ENCODE data around the gene AKT1S1. TPM values are rescaled to one million over a fixed set of nuclear protein-coding genes. Genes with fewer than 3 reads are reported as not detected.

The AKT1S1 gene
- total RNA-seq, 4 donors from 2014 or later, result 23.8 to 56.8 (median 43.4) TPM

- H3K4me3 ChIP-seq, result no peak overlapping the region
- no peak for ATAC-seq
- DNase-seq, result no peak
- peaks cover 21 to 25% of the 10 kb centered on the region in 2 donors for H3K4me1 ChIP-seq
- in situ Hi-C loops (cut with MboI; ENCODE audit: low sequenced_read_pairs in 4 of 4) (no loop called here), intact Hi-C loops (cut with DNase I; ENCODE audit: low total_unique reads) (no loop called here)
- no peaks in the 10 kb centered on the region for H3K27me3 ChIP-seq
- H3K36me3 ChIP-seq, result peaks cover 0 to 70% of the 10 kb centered on the region in 2 donors
- TF ChIP-seq, protein P1, sequence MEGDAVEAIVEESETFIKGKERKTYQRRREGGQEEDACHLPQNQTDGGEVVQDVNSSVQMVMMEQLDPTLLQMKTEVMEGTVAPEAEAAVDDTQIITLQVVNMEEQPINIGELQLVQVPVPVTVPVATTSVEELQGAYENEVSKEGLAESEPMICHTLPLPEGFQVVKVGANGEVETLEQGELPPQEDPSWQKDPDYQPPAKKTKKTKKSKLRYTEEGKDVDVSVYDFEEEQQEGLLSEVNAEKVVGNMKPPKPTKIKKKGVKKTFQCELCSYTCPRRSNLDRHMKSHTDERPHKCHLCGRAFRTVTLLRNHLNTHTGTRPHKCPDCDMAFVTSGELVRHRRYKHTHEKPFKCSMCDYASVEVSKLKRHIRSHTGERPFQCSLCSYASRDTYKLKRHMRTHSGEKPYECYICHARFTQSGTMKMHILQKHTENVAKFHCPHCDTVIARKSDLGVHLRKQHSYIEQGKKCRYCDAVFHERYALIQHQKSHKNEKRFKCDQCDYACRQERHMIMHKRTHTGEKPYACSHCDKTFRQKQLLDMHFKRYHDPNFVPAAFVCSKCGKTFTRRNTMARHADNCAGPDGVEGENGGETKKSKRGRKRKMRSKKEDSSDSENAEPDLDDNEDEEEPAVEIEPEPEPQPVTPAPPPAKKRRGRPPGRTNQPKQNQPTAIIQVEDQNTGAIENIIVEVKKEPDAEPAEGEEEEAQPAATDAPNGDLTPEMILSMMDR (IDR thresholded peaks at IDR 0.05 in 4 of 5, conservative IDR thresholded peaks at IDR 0.05 in 1 of 5), result no peak
- no peak for TF ChIP-seq POLR2A (IDR thresholded peaks at IDR 0.05)
- H3K9me3 ChIP-seq, result no peaks in the 10 kb centered on the region
- peak overlapping the region; percentile 79 to 96 (median 92) for H3K27ac ChIP-seq
These were observed 39.7 kb downstream of the AKT1S1 start for GRCh38 chr19:49837425-49837824.

DNA sequence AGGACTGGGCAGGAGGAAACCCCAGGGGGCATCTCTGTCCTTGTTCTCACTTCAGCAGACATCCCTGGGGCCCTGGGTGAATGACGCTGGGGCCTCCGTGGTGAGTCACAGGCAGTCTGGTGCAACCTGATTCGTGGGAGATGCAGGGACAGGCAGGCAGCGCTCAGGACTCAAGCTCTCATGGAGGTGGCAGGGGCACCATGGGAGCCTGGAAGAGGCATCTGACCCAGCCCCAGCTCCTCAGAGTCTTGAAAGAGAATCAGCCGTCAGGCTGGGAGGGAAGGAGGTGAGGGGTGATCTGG is 40.2 kb downstream of the AKT1S1 start:
- no peak for DNase-seq
- Histone ChIP-seq H3K36me3 (peaks cover 0 to 75% of the 10 kb centered on the region in 2 donors), H3K4me3 (no peak overlapping the region), H3K27me3 (no peaks in the 10 kb centered on the region), H3K9me3 (no peaks in the 10 kb centered on the region), H3K4me1 (peaks cover 21 to 26% of the 10 kb centered on the region in 2 donors), H3K27ac (peak overlapping the region in 3 of 4 donors; percentile 89 to 96 (median 94))
- no peak for ATAC-seq
- in situ Hi-C loops (cut with MboI; ENCODE audit: low sequenced_read_pairs in 4 of 4) (no loop called here), intact Hi-C loops (cut with DNase I; ENCODE audit: low total_unique reads) (no loop called here)
- TF ChIP-seq, protein P1 (IDR thresholded peaks at IDR 0.05 in 4 of 5, conservative IDR thresholded peaks at IDR 0.05 in 1 of 5), result no peak
- TF ChIP-seq POLR2A (IDR thresholded peaks at IDR 0.05), result no peak

DNA sequence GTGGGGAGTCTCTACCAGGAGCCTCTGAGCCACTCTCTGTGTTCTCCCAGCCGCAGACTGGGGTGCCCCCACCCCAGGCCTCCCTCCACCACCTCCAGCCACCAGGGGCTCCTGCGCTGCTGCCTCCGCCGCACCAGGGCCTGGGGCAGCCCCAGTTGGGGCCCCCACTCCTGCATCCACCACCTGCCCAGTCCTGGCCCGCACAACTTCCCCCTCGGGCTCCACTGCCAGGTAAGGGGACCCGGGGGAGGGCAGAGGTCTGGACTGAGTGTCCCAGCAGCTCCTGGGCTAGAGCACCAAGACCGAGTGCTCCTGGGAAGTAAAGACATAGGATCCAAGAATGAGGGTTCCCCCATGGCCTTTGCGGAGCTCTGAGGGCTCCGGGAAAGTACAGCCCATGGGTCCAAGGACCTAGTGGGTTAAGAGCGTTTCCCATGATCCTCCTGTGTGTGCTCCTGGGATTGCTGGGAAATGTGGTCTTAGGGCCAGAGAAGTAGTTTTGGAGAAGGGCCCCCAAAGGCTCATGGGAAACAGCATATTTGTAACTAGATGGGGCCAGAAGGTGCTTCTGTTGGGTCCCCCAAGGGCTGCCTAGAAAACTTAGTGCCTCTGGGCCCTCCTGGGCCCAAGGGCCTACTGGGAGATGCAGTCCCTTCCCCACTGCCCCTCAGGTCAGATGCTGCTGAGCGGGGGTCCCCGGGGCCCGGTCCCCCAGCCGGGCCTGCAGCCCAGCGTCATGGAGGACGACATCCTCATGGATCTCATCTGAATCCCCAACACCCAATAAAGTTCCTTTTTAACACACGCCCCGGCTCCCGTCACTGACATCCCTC is 40.8 kb downstream of the AKT1S1 start:
- Histone ChIP-seq H3K4me3 (no peak overlapping the region), H3K36me3 (peaks cover 0 to 81% of the 10 kb centered on the region in 2 donors), H3K27ac (peak overlapping the region; percentile 94 to 96 (median 94)), H3K27me3 (no peaks in the 10 kb centered on the region), H3K9me3 (no peaks in the 10 kb centered on the region), H3K4me1 (peaks cover 21 to 26% of the 10 kb centered on the region in 2 donors)
- in situ Hi-C loops (cut with MboI; ENCODE audit: low sequenced_read_pairs in 4 of 4) (no loop called here), intact Hi-C loops (cut with DNase I; ENCODE audit: low total_unique reads) (no loop called here)
- TF ChIP-seq, protein P1 (IDR thresholded peaks at IDR 0.05 in 4 of 5, conservative IDR thresholded peaks at IDR 0.05 in 1 of 5), result no peak
- TF ChIP-seq POLR2A (IDR thresholded peaks at IDR 0.05), result no peak
- ATAC-seq (no peak), DNase-seq (no peak)

GRCh38 chr19:49835562-49835961 is 41.6 kb downstream of the AKT1S1 start:
- TF ChIP-seq POLR2A (IDR thresholded peaks at IDR 0.05), result no peak
- TF ChIP-seq, protein P1 (IDR thresholded peaks at IDR 0.05 in 4 of 5, conservative IDR thresholded peaks at IDR 0.05 in 1 of 5), result no peak
- no peaks in the 10 kb centered on the region for H3K9me3 ChIP-seq
- H3K27me3 ChIP-seq, result no peaks in the 10 kb centered on the region
- DNase-seq (no peak), ATAC-seq (no peak)
- intact Hi-C loops (cut with DNase I; ENCODE audit: low total_unique reads) (no loop called here), in situ Hi-C loops (cut with MboI; ENCODE audit: low sequenced_read_pairs in 4 of 4) (no loop called here)
- H3K4me1 ChIP-seq, result peaks cover 21 to 26% of the 10 kb centered on the region in 2 donors
- peak overlapping the region; percentile 94 to 96 (median 94) for H3K27ac ChIP-seq
- peaks cover 0 to 86% of the 10 kb centered on the region in 2 donors for H3K36me3 ChIP-seq
- no peak overlapping the region for H3K4me3 ChIP-seq
